GM18907 (cell line): Measurements from ENCODE around the gene UNG.
A peak's percentile ranks its signal among the peaks of the same experiment; 100 is the strongest.

Experiments used
- ATAC-seq: cut with Tn5 transposase; IDR thresholded peaks from one replicate; pipeline ENCODE4 v1.9.1; 2021; ENCODE audit warnings: mild to moderate bottlenecking, moderate library complexity; ENCODE audit not compliant: unreplicated experiment

Gene UNG

GRCh38 chr12:109088818-109089217 is 8.6 kb upstream of the UNG start:
- no peak for ATAC-seq

GRCh38 chr12:109089683-109090082 is 7.7 kb upstream of the UNG start:
- ATAC-seq: no peak

- no peak for ATAC-seq
These were observed 4.8 kb upstream of the UNG start for GRCh38 chr12:109092497-109093021.

- peak; percentile 60 for ATAC-seq
These were observed 4.1 kb upstream of the UNG start, which contains the start of gene ALKBH2 for GRCh38 chr12:109093022-109093918. TSS of gene ALKBH2 (minus strand) at chr12:109093472. CDS start at chr12:109092786, 686 bp downstream.

GRCh38 chr12:109097140-109097434 is 310 bp upstream of the UNG start:
- ATAC-seq: no peak

- peak; percentile 38 for ATAC-seq
These were observed 797 bp downstream of the UNG start for GRCh38 chr12:109098183-109098604.

DNA sequence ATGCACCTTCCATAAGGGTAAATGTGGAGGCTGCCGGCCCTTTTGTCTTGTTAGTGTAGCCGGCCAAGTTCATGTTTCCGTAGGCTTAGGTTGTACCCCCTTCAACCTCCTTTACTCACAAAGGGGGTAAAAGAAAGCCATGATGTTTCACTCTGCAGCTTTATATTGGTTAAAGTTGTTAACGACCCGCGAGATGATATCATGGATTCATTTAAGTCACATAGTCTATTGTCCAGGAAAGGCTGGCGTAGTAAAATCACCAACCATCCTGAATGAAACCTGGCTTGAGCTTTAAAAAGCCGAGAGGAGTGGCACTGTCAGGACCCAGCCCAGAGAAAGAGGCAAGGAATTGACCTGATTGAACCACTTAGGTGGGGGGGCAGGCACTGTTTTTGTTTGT is 1.3 kb downstream of the UNG start:
- no peak for ATAC-seq

- ATAC-seq: no peak
These were observed 2.1 kb downstream of the UNG start for GRCh38 chr12:109099431-109100020.

DNA sequence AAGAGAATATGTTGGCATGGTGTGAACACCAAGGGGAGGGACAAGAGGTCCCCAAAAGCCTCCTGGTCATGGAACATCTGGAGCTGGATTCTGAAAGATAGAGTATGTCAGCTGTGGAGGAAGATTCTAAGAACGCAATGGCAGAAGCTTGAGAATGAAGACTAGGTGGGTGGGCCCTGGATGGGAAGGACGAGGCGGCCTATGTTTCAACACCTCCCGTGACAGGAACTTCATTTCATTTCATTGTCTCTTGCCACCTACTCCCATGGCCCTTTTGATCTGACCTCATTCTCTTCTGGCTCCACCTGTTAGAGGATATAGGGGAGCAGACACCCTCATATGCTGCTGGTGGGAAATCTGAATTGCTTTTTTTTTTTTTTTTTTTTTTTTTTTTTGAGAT is 3.3 kb downstream of the UNG start:
- no peak for ATAC-seq

GRCh38 chr12:109102491-109102890 is 5.1 kb downstream of the UNG start:
- no peak for ATAC-seq

DNA sequence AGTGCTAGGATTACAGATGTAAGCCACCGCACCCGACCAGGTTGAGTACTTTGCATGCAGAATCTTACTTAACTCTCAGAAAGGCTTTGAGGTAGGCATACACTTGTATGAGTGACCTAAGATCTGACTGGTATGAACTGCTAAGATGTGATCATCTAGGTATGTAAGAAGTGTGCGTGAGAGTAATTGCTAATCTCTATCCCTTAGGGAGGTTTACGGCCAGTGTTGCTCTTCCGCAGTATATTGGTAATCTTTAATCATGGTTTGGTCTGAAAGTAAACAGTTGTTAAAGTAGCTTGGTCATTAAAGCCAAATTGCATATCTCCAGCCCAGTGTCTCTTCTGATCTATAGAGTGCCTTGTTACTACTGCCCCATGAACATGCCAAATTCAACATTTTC is 7.8 kb downstream of the UNG start:
- ATAC-seq: no peak

- no peak for ATAC-seq
These were observed 12.5 kb downstream of the UNG start for GRCh38 chr12:109109746-109110350.

GRCh38 chr12:109110988-109111495 is 13.6 kb downstream of the UNG start:
- no peak for ATAC-seq

DNA sequence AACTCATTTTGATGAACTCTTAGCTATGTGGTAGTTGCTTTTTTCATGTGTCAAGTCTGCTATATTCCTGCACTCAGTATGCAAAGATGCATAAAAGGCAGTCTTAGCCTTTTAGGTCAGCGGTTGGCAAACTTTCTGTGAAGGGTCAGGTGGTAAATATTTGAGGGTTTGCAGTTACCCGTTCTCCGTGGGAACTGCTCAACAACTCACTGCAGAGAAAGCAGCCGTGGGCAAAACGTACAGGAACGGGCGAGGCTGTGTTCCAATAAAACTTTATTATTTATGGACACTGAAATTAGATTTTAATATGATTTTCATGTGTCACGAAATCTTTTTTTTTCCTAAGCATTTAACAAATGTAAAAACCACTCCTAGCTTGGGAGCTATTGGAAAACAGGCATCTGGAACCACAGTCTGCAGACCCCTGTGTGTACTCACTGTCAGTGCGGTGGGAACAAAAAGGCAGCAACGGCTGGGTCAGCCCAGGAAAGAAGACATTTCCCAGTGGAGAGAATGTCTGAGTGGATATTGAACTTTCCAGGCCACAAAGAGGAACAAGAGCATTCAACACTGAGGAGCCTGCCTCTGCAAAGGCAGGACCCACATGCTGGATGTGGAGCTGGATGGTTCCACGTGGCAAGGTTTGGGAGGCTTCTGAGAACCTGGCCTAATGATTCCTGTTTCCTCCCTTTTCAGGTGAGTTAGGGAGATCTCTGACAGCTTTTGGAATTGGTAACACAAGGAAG is 15.5 kb downstream of the UNG start:
- ATAC-seq: no peak

DNA sequence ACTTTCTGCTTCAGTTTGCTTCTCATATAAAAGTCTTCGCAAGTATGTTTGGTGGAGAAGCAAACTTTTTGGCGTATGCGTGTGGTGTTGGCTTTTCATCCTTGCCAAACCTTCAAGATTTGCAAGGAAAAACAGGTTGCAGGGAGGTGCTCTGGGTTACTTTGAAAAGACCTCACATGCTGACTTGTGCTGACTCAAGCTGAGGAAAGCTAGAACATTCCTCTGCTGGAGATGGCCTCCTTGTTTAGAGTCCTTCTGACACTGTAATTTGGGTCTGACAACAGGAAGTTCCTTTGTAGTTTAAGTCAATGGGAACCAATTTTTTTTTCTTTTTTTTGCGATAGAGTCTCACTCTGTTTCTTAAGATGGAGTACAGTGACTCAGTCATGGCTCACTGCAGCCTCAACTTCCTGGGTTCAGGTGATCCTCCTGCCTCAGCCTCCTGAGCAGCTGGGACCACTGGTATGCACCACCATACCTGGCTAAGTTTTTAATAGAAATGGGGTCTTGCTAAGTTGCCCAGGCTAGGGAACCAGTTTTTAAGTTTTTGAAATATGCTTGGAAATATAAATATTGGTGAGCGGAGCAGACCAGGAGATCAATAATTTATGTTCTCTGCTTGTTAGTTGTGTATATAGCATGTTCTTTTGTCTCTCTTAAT is 16.4 kb downstream of the UNG start:
- no peak for ATAC-seq

- no peak for ATAC-seq
These were observed 17.2 kb downstream of the UNG start for GRCh38 chr12:109114644-109115043.

DNA sequence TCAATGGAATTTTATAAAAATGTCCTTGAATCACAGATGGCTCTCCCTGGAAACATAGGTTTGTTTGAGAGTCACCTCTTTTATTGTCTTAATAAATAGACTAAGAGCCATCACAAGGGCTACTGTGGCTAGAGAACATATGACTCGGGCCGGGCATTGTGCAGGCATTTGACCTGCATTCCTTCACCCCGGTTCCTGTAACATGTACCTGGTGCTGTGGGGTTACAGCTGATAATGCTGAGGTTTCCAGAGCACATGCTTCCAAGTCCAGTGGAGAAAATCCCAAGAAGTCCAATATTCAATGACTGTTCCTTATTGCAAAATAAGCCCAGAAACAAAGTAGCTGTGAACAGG is 18.0 kb downstream of the UNG start:
- ATAC-seq: no peak

DNA sequence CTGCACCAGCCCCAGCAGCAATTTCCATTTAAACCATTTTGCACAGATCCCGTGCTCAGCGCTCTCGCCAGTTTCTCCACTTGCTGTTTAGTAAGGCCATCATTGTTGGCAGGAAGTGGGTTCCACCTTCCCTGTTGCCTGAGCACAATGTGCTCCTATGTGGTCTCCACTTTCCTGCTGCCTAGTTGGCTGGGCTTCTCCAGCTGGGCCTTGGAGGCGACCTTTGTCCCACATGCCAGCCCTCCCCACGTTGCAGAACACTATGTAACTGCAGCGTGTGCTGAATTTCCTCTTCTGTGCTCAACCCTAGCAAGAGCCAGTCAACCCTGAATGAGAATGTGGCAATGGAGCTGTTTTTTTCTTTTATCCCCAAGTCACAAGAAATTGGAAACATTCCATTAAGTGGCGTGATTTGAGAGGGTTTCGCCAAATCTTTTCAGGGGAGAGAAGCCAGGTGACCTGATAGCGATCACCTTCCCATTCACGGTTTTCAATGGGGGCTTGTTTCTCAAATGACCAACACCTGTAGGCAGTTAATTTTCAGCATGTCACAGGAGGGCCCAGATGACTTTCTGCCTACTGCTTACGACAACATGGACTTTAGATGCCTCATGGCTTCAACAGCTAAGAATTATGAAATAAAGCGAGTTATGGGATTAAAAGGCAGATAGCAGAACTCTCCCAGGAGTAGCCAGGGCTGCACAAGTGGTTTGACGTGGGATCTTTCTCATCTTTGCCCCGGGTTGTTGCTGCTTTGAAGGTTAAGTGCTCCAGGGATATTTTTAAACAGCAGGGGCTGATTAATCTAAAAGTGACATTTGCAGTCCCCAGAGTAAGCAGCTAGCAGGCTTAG is 18.6 kb downstream of the UNG start, which contains the start of gene ACACB:
Gene ACACB (plus strand): TSS at position 830 of the 853 bp plus-strand sequence. CDS start 22,819 bp downstream, outside the sequence.
- no peak for ATAC-seq

- no peak for ATAC-seq
These were observed 19.2 kb downstream of the UNG start for GRCh38 chr12:109116611-109116949.

GRCh38 chr12:109120095-109120494 is 22.7 kb downstream of the UNG start:
- ATAC-seq: no peak
